T-helper 2 cell treated with Interferon-gamma antibody and Interleukin-4, amounts not matched to agents 5 μg/mL and 100 μg/mL, for 36 hours (primary cell): ENCODE measurements around the gene AOC3.

Experiments
- DNase-seq: peaks from one replicate; pipeline ENCODE4 v3.0.0; 2021; ENCODE audit warnings: low spot score
- H3K27ac Mint-ChIP-seq: one replicate; pipeline ENCODE4 v1.8.0; 2021; ENCODE audit warnings: mild to moderate bottlenecking, mixed read lengths
- H3K27me3 Mint-ChIP-seq: one replicate; pipeline ENCODE4 v1.8.0; 2021; ENCODE audit warnings: low read depth, mixed read lengths
- H3K36me3 Mint-ChIP-seq: one replicate; pipeline ENCODE4 v1.8.0; 2021; ENCODE audit warnings: low read depth, mixed read lengths
- H3K4me1 Mint-ChIP-seq: one replicate; pipeline ENCODE4 v1.8.0; 2021; ENCODE audit warnings: low read depth, mixed read lengths
- H3K4me3 Mint-ChIP-seq: one replicate; pipeline ENCODE4 v1.8.0; 2022; ENCODE audit warnings: mild to moderate bottlenecking, moderate library complexity, mixed read lengths
- H3K9me3 Mint-ChIP-seq: one replicate; pipeline ENCODE4 v1.8.0; 2021; ENCODE audit warnings: mixed read lengths

Gene AOC3

GRCh38 chr17:42832213-42832933, 18.6 kb upstream of the AOC3 start:
- Mint-ChIP-seq H3K4me3 (peak overlapping the region; percentile 91), H3K9me3 (no peaks in the 10 kb centered on the region), H3K27me3 (peaks cover 16% of the 10 kb centered on the region), H3K36me3 (peaks cover 20% of the 10 kb centered on the region), H3K27ac (peak overlapping the region; percentile 96), H3K4me1 (peaks cover 14% of the 10 kb centered on the region)
- no peak for DNase-seq

- Mint-ChIP-seq H3K27me3 (peaks cover 9% of the 10 kb centered on the region), H3K4me1 (peaks cover 18% of the 10 kb centered on the region), H3K4me3 (peak within 1 kb of the TSS; percentile 91), H3K36me3 (peaks cover 27% of the 10 kb centered on the region), H3K27ac (peak within 1 kb of the TSS; percentile 96), H3K9me3 (no peaks in the 10 kb centered on the region)
- peak; percentile 93 for DNase-seq
Measured at GRCh38 chr17:42832934-42833766, 17.8 kb upstream of the AOC3 start, which contains the start of gene PSME3. PSME3 (plus strand) TSS chr17:42833397; CDS start chr17:42833632, 235 bp downstream.

GRCh38 chr17:42833767-42834422, 17.1 kb upstream of the AOC3 start:
- Mint-ChIP-seq H3K4me1 (peaks cover 18% of the 10 kb centered on the region), H3K9me3 (no peaks in the 10 kb centered on the region), H3K4me3 (peak overlapping the region; percentile 91), H3K27ac (peak overlapping the region; percentile 96), H3K36me3 (peaks cover 33% of the 10 kb centered on the region), H3K27me3 (peaks cover 5% of the 10 kb centered on the region)
- DNase-seq, result no peak

GRCh38 chr17:42835732-42836131, 15.3 kb upstream of the AOC3 start:
- no peaks in the 10 kb centered on the region for H3K9me3 Mint-ChIP-seq
- peaks cover 42% of the 10 kb centered on the region for H3K36me3 Mint-ChIP-seq
- H3K4me1 Mint-ChIP-seq, result peaks cover 20% of the 10 kb centered on the region
- no peak overlapping the region for H3K4me3 Mint-ChIP-seq
- H3K27me3 Mint-ChIP-seq, result no peaks in the 10 kb centered on the region
- H3K27ac Mint-ChIP-seq, result no peak overlapping the region
- no peak for DNase-seq

- Mint-ChIP-seq H3K4me1 (peaks cover 8% of the 10 kb centered on the region), H3K9me3 (no peaks in the 10 kb centered on the region), H3K27ac (no peak overlapping the region), H3K36me3 (peaks cover 51% of the 10 kb centered on the region), H3K27me3 (no peaks in the 10 kb centered on the region), H3K4me3 (no peak overlapping the region)
- no peak for DNase-seq
Measured at GRCh38 chr17:42841975-42842685, 8.9 kb upstream of the AOC3 start.

- H3K27ac Mint-ChIP-seq, result no peak overlapping the region
- H3K36me3 Mint-ChIP-seq, result peaks cover 39% of the 10 kb centered on the region
- no peak for DNase-seq
- H3K27me3 Mint-ChIP-seq, result no peaks in the 10 kb centered on the region
- peaks cover 4% of the 10 kb centered on the region for H3K4me1 Mint-ChIP-seq
- no peaks in the 10 kb centered on the region for H3K9me3 Mint-ChIP-seq
- H3K4me3 Mint-ChIP-seq, result no peak overlapping the region
Measured at GRCh38 chr17:42843358-42843934, 7.6 kb upstream of the AOC3 start.

- H3K27ac Mint-ChIP-seq, result no peak within 1 kb of the TSS
- peaks cover 31% of the 10 kb centered on the region for H3K36me3 Mint-ChIP-seq
- DNase-seq, result no peak
- peaks cover 3% of the 10 kb centered on the region for H3K4me1 Mint-ChIP-seq
- no peak within 1 kb of the TSS for H3K4me3 Mint-ChIP-seq
- H3K9me3 Mint-ChIP-seq, result no peaks in the 10 kb centered on the region
- H3K27me3 Mint-ChIP-seq, result no peaks in the 10 kb centered on the region
Measured at GRCh38 chr17:42844271-42844670, 6.7 kb upstream of the AOC3 start, which contains the start of gene AOC2. AOC2 (plus strand) TSS chr17:42844580; CDS start chr17:42844627, 47 bp downstream.

GRCh38 chr17:42844761-42845555, 6.0 kb upstream of the AOC3 start:
- no peak for DNase-seq
- no peak overlapping the region for H3K4me3 Mint-ChIP-seq
- peaks cover 3% of the 10 kb centered on the region for H3K4me1 Mint-ChIP-seq
- no peaks in the 10 kb centered on the region for H3K27me3 Mint-ChIP-seq
- H3K36me3 Mint-ChIP-seq, result peaks cover 26% of the 10 kb centered on the region
- no peaks in the 10 kb centered on the region for H3K9me3 Mint-ChIP-seq
- H3K27ac Mint-ChIP-seq, result no peak overlapping the region

GRCh38 chr17:42845556-42845917, 5.5 kb upstream of the AOC3 start:
- peaks cover 6% of the 10 kb centered on the region for H3K4me1 Mint-ChIP-seq
- H3K27me3 Mint-ChIP-seq, result no peaks in the 10 kb centered on the region
- H3K27ac Mint-ChIP-seq, result no peak overlapping the region
- no peak for DNase-seq
- no peaks in the 10 kb centered on the region for H3K9me3 Mint-ChIP-seq
- peaks cover 26% of the 10 kb centered on the region for H3K36me3 Mint-ChIP-seq
- H3K4me3 Mint-ChIP-seq, result no peak overlapping the region

- peaks cover 6% of the 10 kb centered on the region for H3K4me1 Mint-ChIP-seq
- H3K9me3 Mint-ChIP-seq, result no peaks in the 10 kb centered on the region
- no peak overlapping the region for H3K4me3 Mint-ChIP-seq
- peak overlapping the region; percentile 46 for H3K27ac Mint-ChIP-seq
- DNase-seq, result peak; percentile 68
- peaks cover 26% of the 10 kb centered on the region for H3K36me3 Mint-ChIP-seq
- H3K27me3 Mint-ChIP-seq, result no peaks in the 10 kb centered on the region
Measured at GRCh38 chr17:42845918-42846593, 4.9 kb upstream of the AOC3 start.

GRCh38 chr17:42846594-42847280, 4.3 kb upstream of the AOC3 start:
- peaks cover 20% of the 10 kb centered on the region for H3K36me3 Mint-ChIP-seq
- H3K27ac Mint-ChIP-seq, result no peak overlapping the region
- peaks cover 6% of the 10 kb centered on the region for H3K4me1 Mint-ChIP-seq
- H3K27me3 Mint-ChIP-seq, result no peaks in the 10 kb centered on the region
- no peak for DNase-seq
- H3K4me3 Mint-ChIP-seq, result no peak overlapping the region
- H3K9me3 Mint-ChIP-seq, result no peaks in the 10 kb centered on the region

- Mint-ChIP-seq H3K4me3 (no peak overlapping the region), H3K9me3 (no peaks in the 10 kb centered on the region), H3K27me3 (no peaks in the 10 kb centered on the region)
Measured at GRCh38 chr17:42848093-42848492, 2.9 kb upstream of the AOC3 start.

More at GRCh38 chr17:42848093-42848492, 2.9 kb upstream of the AOC3 start:
- DNase-seq, result no peak
- Mint-ChIP-seq H3K27ac (no peak overlapping the region), H3K4me1 (peaks cover 6% of the 10 kb centered on the region), H3K36me3 (peaks cover 8% of the 10 kb centered on the region)
